ENCODE measurements around the gene HOXD4. TPM values are rescaled to one million over a fixed set of nuclear protein-coding genes. Genes with fewer than 3 reads are reported as not detected.

HOXD4 gene
- total RNA-seq, 4 donors from 2014 or later = 1.7 to 13.2 (median 7.0) TPM

- peak in 1 of 3 donors; percentile 56 for DNase-seq
- H3K27me3 ChIP-seq = no peaks in the 10 kb centered on the region
- H3K4me3 ChIP-seq = peak overlapping the region; percentile 9 to 90 (median 57)
- H3K36me3 ChIP-seq = no peaks in the 10 kb centered on the region
- no peaks in the 10 kb centered on the region for H3K9me3 ChIP-seq
- peaks cover 0 to 16% (median 6%) of the 10 kb centered on the region in 4 donors for H3K4me1 ChIP-seq
- H3K27ac ChIP-seq = peak overlapping the region in 1 of 4 donors; percentile 94
- TF ChIP-seq, protein P1, sequence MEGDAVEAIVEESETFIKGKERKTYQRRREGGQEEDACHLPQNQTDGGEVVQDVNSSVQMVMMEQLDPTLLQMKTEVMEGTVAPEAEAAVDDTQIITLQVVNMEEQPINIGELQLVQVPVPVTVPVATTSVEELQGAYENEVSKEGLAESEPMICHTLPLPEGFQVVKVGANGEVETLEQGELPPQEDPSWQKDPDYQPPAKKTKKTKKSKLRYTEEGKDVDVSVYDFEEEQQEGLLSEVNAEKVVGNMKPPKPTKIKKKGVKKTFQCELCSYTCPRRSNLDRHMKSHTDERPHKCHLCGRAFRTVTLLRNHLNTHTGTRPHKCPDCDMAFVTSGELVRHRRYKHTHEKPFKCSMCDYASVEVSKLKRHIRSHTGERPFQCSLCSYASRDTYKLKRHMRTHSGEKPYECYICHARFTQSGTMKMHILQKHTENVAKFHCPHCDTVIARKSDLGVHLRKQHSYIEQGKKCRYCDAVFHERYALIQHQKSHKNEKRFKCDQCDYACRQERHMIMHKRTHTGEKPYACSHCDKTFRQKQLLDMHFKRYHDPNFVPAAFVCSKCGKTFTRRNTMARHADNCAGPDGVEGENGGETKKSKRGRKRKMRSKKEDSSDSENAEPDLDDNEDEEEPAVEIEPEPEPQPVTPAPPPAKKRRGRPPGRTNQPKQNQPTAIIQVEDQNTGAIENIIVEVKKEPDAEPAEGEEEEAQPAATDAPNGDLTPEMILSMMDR (IDR thresholded peaks at IDR 0.05) = no peak
- TF ChIP-seq POLR2A (IDR thresholded peaks at IDR 0.05) = no peak
Measured at GRCh38 chr2:176189681-176190641, 38.6 kb downstream of the HOXD4 start.

DNA sequence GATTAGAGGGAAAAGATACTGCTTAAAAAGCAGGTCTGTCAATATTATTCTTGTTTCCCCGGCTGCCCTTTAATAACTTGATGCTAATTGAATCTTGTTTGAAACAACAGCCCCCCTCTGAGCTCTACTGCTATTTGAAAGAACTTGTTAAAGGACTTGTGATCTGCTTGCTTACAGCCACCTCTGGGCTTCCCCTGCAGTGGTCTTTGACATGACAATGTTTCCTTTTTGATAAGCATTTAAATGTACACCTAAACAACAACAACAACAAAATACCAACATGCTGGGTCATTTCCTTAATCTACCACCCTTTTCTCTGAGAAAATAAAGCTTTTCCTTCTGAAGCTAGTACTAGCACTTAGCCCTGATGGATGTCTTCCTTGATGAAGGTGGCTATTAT, 41.0 kb downstream of the HOXD4 start:
- H3K27me3 ChIP-seq = no peaks in the 10 kb centered on the region

GRCh38 chr2:176193048-176193447, 41.7 kb downstream of the HOXD4 start:
- Histone ChIP-seq H3K27me3 (no peaks in the 10 kb centered on the region), H3K36me3 (no peaks in the 10 kb centered on the region), H3K4me1 (peaks cover 0 to 16% (median 6%) of the 10 kb centered on the region in 4 donors), H3K9me3 (no peaks in the 10 kb centered on the region), H3K27ac (no peak overlapping the region), H3K4me3 (no peak overlapping the region)
- no peak for DNase-seq
- TF ChIP-seq, protein P1 (IDR thresholded peaks at IDR 0.05) = no peak
- TF ChIP-seq POLR2A (IDR thresholded peaks at IDR 0.05) = no peak

More for the DNA sequence above, 41.0 kb downstream of the HOXD4 start:
- peaks cover 0 to 16% (median 6%) of the 10 kb centered on the region in 4 donors for H3K4me1 ChIP-seq
- no peak overlapping the region for H3K4me3 ChIP-seq
- H3K27ac ChIP-seq = no peak overlapping the region
- TF ChIP-seq, protein P1 (IDR thresholded peaks at IDR 0.05) = no peak
- no peak for TF ChIP-seq POLR2A (IDR thresholded peaks at IDR 0.05)
- no peaks in the 10 kb centered on the region for H3K9me3 ChIP-seq
- DNase-seq = no peak
- H3K36me3 ChIP-seq = no peaks in the 10 kb centered on the region

DNA sequence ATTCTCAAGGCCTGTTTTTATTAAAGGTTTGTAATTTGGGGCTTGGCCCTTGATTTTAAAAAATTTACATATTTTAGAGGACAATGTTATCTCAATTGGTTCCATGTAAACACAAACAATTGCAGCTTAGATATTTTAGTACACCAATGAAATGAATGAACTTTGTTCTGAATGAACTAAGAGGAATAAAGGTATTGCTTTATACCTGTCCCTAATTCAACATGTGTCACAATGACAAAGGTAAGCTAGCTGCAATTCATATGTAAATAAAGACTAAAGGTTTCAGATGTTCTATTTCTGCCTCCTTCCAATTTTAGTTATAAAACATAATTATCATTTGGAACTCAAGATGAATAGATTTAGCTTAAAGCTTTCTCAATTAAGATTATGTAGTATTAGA, 48.6 kb downstream of the HOXD4 start:
- H3K9me3 ChIP-seq = no peaks in the 10 kb centered on the region
- H3K27me3 ChIP-seq = no peaks in the 10 kb centered on the region
- no peak for DNase-seq
- H3K4me1 ChIP-seq = no peaks in the 10 kb centered on the region
- H3K36me3 ChIP-seq = no peaks in the 10 kb centered on the region
- H3K4me3 ChIP-seq = no peak overlapping the region
- TF ChIP-seq, protein P1 (IDR thresholded peaks at IDR 0.05) = no peak
- TF ChIP-seq POLR2A (IDR thresholded peaks at IDR 0.05) = no peak
- H3K27ac ChIP-seq = no peak overlapping the region

- no peaks in the 10 kb centered on the region for H3K4me1 ChIP-seq
- H3K9me3 ChIP-seq = no peaks in the 10 kb centered on the region
- H3K36me3 ChIP-seq = no peaks in the 10 kb centered on the region
- H3K27me3 ChIP-seq = no peaks in the 10 kb centered on the region
- no peak overlapping the region for H3K4me3 ChIP-seq
- H3K27ac ChIP-seq = no peak overlapping the region
- no peak for DNase-seq
- TF ChIP-seq POLR2A (IDR thresholded peaks at IDR 0.05) = no peak
- TF ChIP-seq, protein P1 (IDR thresholded peaks at IDR 0.05) = no peak
Measured at GRCh38 chr2:176200971-176201370, 49.6 kb downstream of the HOXD4 start.

Data from Peyer's patch (tissue), 4 donors.